Activated CD4-positive, alpha-beta T cell treated with anti-CD3 and anti-CD28 coated beads, Interleukin-2, amount 50 U/mL, for 16 hours (primary cell): ENCODE measurements around the gene CREBBP.

Source experiments
- DNase-seq: peaks from one replicate; pipeline ENCODE4 v3.0.0-alpha.2; 2020

The CREBBP gene

DNA sequence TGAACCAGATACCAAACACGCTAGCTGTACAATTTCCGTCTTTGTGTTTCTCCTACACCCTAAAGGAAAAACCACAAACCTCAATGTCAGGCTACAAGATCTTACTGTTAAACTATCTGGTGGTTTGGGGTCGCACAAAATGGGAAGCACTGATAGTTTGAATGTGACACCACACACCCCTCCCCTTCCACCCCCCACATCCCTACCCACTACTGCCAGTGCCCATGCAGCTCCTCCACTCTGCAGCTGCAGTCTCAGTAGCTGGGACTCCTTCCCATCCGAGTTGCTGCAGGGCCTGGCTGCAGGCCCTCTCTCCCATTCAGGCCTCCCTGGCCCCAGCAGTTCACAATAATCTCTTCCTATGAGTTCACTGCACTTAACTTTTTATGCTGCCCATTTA lies 181.6 kb downstream of the CREBBP start:
- DNase-seq: no peak

DNA sequence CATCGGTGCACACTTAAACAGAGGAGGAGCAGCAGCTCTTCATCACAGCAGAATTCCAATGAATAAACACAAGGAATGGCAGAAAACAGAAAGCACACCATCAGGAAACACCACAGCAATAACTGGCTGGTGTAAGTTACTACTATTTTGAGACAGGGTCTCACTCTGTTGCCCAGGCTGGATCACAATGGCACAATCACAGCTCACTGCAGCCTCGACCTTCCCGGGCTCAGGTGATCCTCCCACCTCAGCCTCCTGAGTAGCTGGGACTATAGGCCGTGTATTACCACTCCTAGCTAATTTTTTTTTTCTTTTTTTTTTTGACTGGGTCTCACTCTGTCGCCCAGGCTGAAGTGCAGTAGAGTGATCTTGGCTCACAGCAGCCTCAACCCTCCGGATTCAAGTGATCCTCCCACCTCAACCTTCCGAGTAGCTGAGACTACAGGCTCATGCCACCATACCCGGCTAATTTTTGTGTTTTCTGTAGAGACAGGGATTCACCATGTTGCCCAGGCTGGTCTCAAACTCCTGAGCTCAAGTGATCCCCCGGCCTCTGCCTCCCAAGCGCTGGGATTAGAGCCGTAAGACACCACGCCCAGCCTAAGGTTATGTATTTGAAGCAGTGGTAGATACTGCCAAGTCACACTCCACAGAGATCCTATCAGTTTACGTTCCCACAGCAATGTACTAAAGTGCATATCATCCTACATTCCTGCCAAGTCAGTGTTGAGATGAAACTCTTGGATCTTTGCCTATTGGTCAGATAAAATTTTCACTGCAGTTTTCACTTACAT lies 183.9 kb downstream of the CREBBP start:
- DNase-seq: no peak

DNA sequence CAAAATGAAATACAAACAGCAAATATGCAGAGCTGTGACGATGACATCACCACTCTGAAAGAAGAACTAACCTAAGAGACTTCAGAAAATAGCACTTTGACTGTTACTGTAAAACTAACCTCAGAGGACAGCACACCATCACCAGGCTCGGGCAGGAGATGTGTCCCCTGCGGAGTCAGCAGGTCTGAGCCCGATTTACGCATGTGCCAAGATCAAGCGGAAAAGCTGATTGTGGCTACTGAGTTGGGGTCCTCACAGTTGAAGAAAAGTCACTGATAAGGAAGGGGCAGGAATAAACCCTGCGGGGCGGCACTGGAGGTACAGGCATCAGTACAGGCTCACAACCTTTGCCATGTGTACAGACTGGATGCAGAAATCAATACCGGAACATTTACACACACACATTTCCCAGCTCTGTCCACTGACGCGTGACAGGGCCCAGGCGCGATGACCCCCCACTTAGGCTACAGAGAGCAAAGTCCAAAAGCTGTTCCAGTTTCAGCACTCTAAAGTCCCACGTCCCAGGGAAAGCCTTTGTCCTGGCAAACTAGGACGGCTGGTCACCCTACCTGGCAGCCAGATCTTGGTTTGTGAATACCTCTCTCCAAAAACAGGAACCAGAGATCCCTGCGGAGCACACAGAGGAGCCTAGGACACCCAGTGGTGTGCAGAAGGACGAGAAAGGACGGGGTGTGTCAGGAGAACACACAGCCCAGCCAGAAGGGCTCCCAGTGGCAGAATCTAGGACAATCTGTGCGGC lies 184.7 kb downstream of the CREBBP start:
- DNase-seq: no peak

DNA sequence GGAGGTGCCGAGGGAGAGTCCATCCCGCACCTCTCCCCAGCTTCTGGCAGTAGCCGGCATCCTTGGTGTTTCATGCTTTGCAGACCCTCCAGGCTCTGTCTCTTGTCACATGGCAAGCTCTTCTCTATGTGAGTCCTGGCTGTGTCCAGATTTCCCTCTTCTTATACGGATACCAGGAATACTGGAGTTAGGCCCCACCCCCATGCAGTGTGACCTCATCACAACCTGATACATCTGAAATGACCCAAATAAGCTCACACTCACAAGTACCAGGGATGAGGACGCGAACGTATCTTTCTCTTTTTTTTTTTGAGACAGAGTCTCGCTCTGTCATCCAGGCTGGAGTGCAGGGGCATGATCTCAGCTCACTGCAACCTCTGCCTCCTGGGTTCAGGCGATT lies 186.5 kb downstream of the CREBBP start:
- DNase-seq: no peak

DNA sequence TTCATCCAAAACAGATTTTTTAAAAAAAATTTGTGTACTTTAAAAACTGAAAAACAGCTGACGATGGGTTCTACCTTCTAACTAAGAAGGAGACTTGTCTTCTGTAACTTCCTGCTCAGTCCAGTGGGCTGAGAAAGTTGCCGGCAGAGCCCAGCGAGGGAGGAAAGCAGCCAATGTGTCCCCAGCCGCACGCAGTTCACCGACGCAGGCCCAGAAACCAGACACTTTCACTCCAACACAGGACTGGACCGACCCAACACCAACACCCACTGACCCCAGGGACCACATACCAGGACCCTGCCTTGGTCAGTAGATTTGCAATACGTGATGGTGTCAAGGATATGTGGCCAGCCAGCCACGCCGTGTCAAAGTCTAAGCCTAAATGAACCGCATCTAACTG lies 188.8 kb downstream of the CREBBP start:
- no peak for DNase-seq

DNA sequence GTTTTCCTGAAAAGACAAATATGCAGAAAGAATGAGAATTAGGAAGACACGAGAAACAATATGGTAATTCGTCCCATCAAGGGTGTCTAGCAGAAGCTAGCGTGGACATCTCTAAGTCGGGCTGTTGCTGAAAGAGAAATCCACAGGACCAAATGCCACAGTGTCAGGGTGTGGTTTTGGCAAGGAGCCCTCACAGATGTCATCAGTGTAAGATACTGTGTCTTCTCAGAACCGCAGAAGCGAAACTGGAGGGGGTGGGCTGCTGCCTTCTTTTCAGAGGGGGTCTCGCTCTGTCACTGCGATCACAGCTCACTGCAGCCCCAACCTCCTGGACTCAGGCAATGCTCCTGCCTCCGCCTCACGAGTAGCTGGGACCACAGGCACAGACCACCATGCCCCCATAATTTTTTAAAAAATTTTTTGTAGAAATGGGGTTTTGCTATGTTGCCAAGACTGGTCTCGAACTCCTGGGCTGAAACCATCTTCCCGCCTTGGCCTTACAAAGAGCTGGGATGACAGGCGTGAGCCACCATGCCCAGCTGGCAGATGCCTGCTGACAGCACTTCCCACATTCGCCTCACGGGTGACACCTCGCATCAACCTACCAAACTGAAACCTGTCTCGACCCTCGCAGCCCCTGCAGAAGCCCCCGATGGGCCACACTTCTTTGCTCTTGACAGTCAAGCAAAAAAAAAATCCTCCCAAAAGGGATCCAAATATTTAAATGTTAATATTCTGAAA lies 189.4 kb downstream of the CREBBP start:
- no peak for DNase-seq

DNA sequence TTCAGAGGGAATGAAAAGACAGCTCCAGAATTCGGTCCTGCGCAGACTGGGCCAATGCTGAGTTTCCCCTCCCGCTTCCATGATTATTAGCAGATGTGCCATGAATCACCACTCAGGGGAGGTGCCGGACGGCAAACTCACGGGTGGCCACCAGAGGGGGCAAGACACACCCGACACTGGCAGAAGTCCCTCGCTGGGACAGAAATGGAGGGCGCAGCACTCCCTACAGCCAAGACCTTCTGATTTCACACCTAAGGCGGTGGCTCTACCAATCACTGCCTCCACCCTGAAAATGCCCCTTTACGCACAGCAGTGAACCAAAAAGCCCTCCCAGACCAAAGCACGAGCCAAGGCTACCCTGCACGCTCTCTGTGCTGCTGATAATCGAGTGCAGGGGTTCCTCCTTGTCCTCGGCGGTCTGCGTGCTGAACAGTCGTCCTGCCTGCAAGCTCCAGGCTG lies 190.0 kb downstream of the CREBBP start:
- DNase-seq: peak; percentile 86

DNA sequence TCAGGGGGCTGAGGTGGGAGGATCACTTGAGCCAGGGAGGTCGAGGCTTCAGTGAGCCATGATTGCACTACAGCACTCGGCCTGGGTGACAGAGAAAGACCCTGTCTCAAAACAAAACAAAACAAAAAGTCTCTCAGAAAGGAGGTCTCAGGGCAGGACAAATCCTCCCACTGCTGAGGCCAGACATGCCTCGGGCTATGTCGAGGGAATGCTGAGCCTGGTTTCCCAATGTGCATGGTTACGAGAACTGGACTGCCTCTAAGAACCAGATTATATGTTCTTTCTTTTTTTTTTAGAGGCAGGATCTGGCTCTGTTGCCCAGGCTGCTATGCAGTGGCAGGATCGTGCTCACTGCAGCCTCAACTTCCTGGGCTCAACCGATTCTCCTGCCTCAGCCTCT lies 190.8 kb downstream of the CREBBP start:
- DNase-seq: no peak

DNA sequence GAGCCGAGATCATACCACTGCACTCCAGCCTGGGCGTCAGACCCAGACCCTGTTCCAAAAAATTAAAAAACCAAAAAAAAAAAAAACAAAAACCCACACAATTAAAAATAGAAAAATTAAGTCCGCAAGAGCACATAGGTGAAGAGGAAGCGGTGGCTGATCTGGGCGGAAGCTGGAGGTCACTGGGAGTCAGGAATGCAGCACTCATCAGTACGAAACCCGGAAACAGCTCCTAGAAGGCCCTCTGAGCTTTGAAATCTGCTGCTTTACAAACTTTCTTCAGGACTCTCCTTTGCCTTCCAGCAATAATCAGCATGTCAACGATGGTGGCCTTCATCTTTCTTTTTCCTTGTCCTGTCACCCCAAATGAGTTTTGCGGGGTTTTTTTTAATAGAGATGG lies 192.7 kb downstream of the CREBBP start:
- no peak for DNase-seq

DNA sequence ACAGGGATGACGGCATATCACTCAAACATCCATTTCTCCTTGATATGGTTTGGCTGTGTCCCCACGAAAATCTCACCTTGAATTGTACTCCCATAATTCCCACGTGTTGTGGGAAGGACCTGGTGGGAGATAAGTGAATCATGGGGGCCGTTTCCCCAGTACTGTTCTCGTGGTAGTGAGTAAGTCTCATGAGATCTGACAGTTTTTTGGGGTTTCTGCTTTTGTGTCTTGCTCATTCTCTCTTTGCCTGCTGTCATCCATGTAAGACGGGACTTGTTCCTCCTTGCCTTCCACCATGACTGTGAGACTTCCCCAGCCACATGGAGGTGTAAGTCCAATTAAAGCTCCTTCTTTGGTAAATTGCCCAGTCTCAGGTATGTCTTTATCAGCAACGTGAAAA lies 193.5 kb downstream of the CREBBP start:
- no peak for DNase-seq

DNA sequence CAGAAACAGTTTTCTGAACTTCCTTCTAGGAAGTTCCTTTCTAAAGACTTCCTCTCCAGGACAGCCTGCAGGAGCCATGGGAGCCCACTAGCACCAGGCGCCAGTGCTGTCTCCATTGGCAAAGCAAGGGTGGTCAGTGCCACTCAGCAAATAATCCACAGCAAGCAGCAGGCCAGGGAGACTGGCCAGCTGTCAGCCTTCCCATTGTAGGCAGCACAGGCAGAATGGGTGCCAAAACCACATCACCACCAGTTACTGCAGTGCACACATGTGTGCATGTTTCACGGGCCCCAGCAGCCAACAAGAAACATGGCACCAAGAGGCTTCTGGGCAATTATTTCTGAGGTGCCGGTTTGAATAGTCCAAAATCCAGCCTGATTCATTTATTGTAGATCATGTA lies 199.3 kb downstream of the CREBBP start:
- no peak for DNase-seq

DNA sequence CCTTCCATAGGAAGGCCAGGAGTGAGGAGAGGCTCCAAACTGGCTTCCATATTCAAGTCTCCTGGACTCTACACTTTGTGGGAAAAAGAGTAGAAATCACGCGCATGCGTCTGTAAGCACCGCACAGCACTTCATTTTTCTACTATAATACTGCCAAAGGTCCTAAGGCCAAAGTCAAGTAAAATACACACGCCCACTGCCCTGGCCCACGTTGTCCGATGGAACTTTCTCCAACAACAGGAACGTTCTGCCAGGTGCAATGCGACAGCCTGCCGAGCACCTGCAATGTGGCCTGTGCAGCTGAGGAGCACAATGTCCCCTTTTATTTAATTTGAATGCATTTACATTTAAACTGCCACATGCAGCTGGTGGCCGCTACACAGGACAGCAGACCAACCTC lies 202.5 kb downstream of the CREBBP start:
- DNase-seq: no peak

DNA sequence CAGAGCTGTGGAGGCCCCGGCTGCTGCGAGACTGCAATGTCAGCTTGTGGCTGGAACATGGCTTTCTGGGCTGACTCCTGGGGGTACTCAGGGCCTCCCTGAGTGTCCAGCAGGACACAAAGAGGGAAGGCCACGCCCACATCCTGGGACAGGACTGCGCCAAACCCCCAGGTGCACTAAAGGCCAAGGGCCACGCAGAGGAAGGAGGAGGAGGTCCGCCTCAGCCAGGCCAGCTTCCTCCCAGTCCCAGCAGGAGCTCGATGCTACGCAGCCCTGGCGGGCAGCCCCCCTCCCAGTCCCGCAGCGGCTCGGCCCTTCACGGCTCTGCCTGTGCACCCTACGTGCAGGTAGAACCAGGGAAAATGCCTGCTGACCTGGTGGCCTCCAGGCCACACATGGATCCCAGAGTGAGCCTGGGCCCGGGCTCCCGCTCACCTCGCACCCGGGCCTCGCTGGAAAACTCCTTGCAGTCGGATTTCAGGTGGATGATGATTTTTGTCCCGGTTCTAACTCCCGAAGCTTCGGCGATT lies 204.8 kb downstream of the CREBBP start:
- DNase-seq: no peak
